ENCODE measurements around the gene ATF7. TPM values are rescaled to one million over a fixed set of nuclear protein-coding genes. Genes with fewer than 3 reads are reported as not detected.

Gene ATF7
- total and polyA plus RNA-seq, 2 of the 13 experiments (the other 11 are each of a cell fraction or from before 2014, with no cell fraction given): 9.6 to 16.2 TPM

- TF ChIP-seq FOXK2 (IDR thresholded peaks at IDR 0.05): peak; percentile 97
- TF ChIP-seq ZNF235 (CRISPR knock-in tag; IDR thresholded peaks at IDR 0.05; ENCODE audit: borderline replicate concordance): no peak; the same call in 1 of the 2 replicates
- TF ChIP-seq ZNF562 (CRISPR knock-in tag; IDR thresholded peaks at IDR 0.05; ENCODE audit: borderline replicate concordance): no peak
- TF ChIP-seq ZNF460 (CRISPR knock-in tag; IDR thresholded peaks at IDR 0.05; ENCODE audit: borderline replicate concordance): no peak
- TF ChIP-seq PRMT3 (CRISPR knock-in tag; IDR thresholded peaks at IDR 0.05; ENCODE audit: borderline replicate concordance, low read depth): no peak
- no peak for TF ChIP-seq TERF1 (CRISPR knock-in tag; IDR thresholded peaks at IDR 0.05)
- TF ChIP-seq KLF15 (CRISPR knock-in tag; IDR thresholded peaks at IDR 0.05; ENCODE audit: borderline replicate concordance): no peak
- TF ChIP-seq CREM (IDR thresholded peaks at IDR 0.05): peak; percentile 67
- TF ChIP-seq CREM (CRISPR knock-in tag; IDR thresholded peaks at IDR 0.05): no peak
- no peak; the same call in 1 of the 2 replicates for TF ChIP-seq ZNF703 (CRISPR knock-in tag; IDR thresholded peaks at IDR 0.05; ENCODE audit: borderline replicate concordance)
- TF ChIP-seq ZFP90 (CRISPR knock-in tag; IDR thresholded peaks at IDR 0.05; ENCODE audit: borderline replicate concordance): no peak
- TF ChIP-seq KLF9 (CRISPR knock-in tag; IDR thresholded peaks at IDR 0.05; ENCODE audit: low read depth): 0 out of 2 replicates have a peak, but pooled peaks have one; percentile 23
- TF ChIP-seq ZNF768 (CRISPR knock-in tag; IDR thresholded peaks at IDR 0.05): no peak
- peak; percentile 90; the same call in 1 of the 2 replicates for TF ChIP-seq ZNF792 (CRISPR knock-in tag; IDR thresholded peaks at IDR 0.05)
- TF ChIP-seq KIAA2018 (CRISPR knock-in tag; IDR thresholded peaks at IDR 0.05; ENCODE audit: borderline replicate concordance): no peak
- TF ChIP-seq TCF7 (IDR thresholded peaks at IDR 0.05; ENCODE audit: low read depth): no peak
- TF ChIP-seq FUBP1 (CRISPR knock-in tag; IDR thresholded peaks at IDR 0.05; ENCODE audit: borderline replicate concordance): no peak
Measured at GRCh38 chr12:53625946-53626701, at the start of gene ATF7 (continued).

Data from HepG2 (cell line).